GM21723 (cell line): Measurements from ENCODE around the gene SAMD10.

Experiments
- ATAC-seq: cut with Tn5 transposase; IDR thresholded peaks from one replicate; pipeline ENCODE4 v1.9.1; 2021; ENCODE audit warnings: mild to moderate bottlenecking, moderate library complexity; ENCODE audit not compliant: unreplicated experiment

SAMD10 gene

DNA sequence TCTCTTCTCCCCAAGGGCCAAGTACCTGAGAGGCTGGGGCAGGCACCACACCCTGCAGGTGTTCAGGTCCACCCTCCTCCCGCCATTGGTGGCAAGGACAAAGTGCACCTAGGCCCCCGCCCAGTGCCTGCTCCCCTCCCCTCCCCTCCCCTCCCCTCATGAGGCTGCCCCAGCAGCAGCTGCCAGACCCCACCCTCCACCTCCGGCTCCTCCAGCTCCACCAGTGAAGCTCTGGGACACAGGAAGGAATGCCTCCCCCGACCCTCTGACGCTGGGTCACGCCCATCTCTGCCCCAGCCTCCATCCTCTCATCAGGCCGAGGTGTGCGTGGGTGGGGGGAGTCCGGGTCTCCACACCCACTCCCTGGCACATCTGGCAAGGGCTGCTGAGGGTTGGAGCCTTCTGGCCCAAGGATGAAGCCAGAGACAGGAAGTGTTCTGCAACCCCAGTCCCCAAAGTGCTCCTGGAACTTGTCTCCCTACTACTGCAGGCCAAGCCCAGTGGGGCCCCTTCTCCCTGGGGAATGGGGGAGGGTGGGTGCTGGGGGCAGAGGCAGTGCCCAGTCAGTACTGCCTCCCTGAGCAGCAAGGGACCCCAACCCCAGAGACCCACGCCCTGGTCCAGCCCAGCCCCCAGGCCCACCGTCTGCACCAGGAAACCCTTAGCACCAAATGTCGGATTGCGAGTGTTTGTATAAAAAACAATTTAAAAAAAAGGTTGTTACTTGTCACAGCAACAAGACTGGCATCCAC, 21.6 kb downstream of the SAMD10 start:
- ATAC-seq, result no peak

DNA sequence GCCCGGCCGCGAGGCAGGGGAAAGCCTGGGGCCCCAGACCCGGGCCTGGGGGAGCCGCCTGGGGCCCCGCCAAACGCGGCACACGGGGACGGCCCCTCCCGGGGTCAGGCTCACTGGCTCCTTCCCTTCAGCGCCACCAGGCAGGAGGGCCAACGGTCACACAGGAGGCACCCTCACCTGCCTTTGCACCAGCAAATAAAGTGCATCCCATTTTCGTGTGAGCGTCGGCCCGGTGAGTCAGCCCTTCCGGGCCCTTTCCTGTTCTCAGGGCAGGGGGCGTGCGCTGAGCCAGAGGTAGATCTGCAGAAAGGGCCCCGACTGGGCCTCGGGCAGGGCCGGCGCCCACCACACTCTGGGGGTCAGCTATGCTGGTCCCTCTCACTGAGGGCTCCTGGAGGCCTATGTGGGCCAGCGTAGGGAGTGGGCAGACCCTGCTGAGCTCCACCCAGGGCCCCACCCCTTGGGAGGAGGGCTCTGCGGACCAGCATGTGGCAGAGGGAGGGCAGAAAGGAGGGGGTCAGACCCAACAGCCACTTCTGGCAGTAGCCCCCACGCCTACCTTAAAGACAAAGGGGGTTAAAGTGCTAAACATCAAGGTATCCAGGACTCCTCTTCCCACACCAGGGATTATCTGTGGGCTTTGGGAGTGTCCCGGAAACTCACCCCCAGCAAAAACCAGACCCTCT, 22.3 kb downstream of the SAMD10 start:
- ATAC-seq, result no peak

DNA sequence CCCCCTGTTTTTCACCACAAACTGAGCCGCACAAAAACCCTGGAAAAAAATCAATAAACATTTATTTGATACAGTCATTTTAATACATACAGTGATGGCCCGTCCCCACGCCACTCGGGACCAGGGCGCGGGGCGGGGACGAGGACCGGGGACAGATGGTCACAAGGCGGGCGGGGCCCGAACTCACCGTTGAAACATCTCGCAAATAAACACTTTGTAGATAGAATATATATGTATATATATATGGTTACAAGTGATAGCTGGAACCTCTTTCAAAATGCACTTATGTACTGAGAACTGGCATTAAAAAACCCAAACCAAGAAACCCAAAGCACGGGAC, 22.8 kb downstream of the SAMD10 start:
- peak; percentile 11 for ATAC-seq

GRCh38 chr20:63955827-63956663, 23.4 kb downstream of the SAMD10 start, which contains the start of gene UCKL1:
TSS of gene UCKL1 (minus strand) at chr20:63956416. CDS start at chr20:63956372, 44 bp downstream.
- peak; percentile 67 for ATAC-seq

- ATAC-seq, result peak; percentile 39
Observed at GRCh38 chr20:63955281-63955826, 24.1 kb downstream of the SAMD10 start.

GRCh38 chr20:63953764-63954429, 25.5 kb downstream of the SAMD10 start:
- no peak for ATAC-seq

GRCh38 chr20:63952769-63953168, 26.7 kb downstream of the SAMD10 start:
- ATAC-seq, result no peak

DNA sequence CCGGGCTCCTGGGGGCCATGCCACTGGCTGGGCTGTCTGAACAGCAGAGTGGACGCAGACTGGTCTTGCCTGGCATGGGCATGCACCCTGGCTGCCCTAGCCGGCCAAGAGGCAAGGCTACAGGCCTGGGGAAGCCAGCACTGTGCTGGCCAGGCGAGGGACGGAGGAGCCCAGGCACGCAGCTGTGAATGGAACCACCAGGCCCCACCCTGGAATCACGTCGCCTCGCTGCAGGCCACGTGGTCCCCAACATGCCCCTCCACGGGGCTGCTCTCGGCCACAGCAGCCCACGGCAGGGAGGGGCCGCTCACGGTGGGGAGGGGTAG, 27.3 kb downstream of the SAMD10 start:
- no peak for ATAC-seq

DNA sequence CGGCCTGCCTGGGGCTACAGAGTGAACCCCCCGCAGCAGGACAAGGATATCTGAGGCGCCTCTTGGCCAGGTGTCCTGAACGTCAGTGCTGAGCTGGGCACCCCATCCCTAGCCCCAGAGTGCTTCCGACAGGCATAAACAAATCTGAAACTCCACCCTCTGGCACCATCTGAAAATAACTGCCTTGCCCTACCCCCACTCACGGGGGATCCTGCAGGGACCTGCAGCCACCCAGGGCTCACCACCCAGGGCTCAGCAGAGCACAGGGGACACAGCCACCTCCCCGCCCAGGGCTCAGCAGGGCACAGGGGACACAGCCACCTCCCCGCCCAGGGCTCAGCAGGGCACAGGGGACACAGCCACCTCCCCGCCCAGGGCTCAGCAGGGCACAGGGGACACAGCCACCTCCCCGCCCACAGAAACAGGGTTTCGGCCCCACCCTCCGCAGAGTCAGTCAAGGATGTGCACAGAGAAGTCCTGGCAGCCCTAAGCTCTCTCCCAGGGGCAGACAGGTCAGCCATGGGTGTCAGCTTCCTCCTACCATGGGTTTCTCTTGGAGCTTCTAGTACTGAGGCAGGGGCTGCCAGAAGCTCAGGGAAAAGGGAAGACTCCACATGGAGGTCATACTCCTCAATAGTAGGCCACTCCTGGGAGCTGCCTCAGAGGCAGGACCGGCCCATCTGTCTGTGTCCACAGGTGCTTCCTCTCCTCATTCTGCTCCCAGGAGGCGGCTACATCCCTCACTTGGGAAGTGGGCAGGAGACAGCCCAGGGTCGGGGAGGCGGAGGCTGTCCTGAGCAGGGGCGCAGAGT, 27.8 kb downstream of the SAMD10 start:
- no peak for ATAC-seq

GRCh38 chr20:63950701-63951397, 28.6 kb downstream of the SAMD10 start:
- ATAC-seq, result no peak

- no peak for ATAC-seq
Observed at GRCh38 chr20:63947638-63948456, 31.6 kb downstream of the SAMD10 start.

DNA sequence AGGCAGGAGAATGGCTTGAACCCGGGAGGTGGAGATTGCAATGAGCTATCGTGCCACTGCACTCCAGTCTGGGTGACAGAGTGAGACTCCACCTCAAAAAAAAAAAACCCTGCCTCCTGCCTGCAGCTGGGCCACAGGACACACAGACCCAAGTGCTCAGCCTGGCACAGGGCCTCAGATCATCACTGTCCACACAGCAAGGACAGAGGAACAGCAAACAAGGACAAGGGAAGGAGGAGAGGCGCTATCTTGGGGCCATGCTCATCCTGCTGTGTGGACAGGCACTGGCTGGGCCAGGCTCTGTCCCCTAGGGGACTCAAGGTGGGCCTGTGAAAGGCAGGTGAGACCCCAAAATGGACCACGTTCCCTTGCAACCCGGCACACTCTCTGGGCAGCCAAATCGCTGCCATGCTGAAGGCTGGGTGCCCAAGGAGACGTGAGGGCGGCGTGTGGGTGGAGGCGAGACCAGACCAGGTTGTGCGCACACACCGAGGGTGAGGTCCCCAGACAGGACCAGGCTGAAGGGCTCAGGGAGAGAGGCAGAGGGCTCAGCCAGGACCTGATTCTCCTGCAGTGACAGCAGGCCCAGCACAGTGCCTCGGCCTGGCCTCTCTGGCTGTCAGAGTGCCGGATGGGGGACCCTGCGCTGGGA, 32.3 kb downstream of the SAMD10 start:
- ATAC-seq, result no peak

DNA sequence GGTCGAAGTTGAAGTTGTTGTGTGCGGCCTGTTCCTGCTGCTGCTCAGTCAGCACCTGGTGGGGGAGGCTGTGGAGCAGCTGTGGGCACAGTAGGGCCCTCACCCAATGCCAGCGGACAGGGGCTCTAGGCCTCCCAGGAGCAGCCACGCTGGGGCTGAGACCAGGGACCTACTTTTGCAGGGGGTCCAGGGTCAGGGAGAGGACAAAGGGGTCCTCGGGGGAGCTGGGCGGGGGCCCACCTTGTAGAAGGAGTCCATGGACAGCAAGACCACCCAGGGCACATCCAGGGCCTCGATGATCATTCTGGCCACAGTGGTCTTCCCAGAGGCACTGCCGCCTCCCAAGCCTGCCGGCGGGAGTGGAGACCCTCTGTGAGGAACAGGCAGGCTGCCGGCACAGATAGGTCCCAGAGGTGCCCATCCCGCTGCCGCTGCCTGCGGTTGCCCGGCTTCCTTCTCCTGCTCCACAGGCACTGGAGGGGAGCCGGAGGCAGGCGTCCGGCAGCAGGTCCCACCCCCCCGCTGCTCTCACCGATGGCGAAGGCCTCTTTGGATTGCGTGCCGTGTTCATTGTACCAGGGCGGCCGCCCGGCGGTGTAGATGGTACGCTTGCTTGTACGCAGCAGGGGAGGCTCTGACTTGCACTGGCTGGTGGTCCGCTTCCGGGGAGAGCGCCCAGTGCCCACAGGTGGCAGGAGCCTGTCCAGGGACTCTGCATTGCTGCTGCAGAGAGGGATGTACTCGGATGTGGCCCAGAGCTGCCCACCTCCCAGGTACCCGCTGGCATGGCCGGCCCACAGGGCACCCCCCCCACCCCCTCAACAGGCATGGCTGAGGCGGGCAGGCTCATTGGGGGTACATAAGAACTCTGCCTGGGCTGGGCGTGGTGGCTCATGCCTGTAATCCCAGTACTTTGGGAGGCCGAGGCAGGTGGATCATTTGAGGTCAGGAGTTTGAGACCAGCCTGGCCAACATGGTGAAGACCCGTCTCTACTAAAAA, 33.2 kb downstream of the SAMD10 start:
- no peak for ATAC-seq

GRCh38 chr20:63945031-63945658, 34.3 kb downstream of the SAMD10 start:
- ATAC-seq, result no peak

- ATAC-seq, result no peak
Observed at GRCh38 chr20:63944078-63944941, 35.1 kb downstream of the SAMD10 start.

DNA sequence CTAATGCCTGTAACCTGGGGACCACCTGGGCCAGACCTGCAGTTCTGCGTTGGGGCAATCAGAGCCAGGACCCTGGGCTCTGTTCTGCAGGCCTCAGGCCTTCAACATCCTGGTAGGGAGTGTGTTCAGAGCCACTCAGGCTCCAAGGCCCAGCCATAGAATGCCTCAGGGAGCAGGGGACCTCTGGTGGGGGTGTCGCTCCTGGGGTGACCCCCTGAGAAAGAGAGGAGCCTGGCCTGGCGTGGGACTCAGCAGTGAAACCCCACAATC, 35.7 kb downstream of the SAMD10 start:
- no peak for ATAC-seq
